Measurements from ENCODE around the gene PLIN1.

Gene PLIN1

GRCh38 chr15:89672221-89673164 lies 6.7 kb downstream of the PLIN1 start:
- no peak for DNase-seq (ENCODE audit: extremely low read depth in 1 of 2, low read depth in 1 of 2)

GRCh38 chr15:89671687-89672086 lies 7.5 kb downstream of the PLIN1 start:
- DNase-seq (ENCODE audit: extremely low read depth in 1 of 2, low read depth in 1 of 2), result no peak

GRCh38 chr15:89670971-89671560 lies 8.1 kb downstream of the PLIN1 start:
- DNase-seq (ENCODE audit: extremely low read depth in 1 of 2, low read depth in 1 of 2), result no peak

DNA sequence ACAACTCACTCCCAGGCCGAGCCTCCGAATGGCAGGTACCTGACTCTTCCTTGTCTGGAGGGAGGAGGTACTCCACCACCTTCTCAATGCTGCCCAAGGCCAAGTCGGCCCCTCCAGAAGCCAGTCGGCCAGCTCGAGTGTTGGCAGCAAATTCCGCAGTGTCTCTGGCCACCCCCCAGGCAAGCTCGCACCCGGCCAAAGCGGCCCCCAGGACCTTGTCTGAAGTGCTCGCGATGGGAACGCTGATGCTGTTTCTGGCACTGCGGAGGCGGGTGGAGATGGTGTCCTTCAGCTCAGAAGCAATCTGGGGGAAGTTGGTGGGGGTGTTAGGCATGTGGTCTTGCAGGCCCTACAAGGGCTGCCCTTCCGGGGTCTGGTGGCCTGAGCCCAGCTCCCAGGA lies 9.2 kb downstream of the PLIN1 start:
- DNase-seq (ENCODE audit: extremely low read depth in 1 of 2, low read depth in 1 of 2), result no peak

- DNase-seq (ENCODE audit: extremely low read depth in 1 of 2, low read depth in 1 of 2), result no peak
These were observed 9.8 kb downstream of the PLIN1 start for GRCh38 chr15:89669309-89669865.

DNA sequence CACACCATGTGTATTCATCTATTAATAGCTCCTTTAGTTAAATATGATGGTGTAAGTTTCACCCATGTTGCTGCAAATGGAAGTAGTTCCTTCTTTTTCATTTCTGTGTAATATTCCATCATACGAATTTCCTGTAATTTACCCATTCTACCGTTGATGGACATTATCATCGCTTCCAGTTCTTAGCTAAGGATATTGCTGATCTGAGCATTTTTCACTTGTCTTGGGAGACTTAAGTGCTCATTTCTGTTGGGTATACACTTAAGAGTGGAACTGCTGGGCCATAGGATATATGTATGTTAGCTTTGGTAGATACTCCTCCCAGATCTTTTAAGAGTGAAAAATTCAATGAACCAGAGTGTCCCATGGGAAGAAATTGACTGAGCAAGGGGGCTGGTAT lies 11.0 kb downstream of the PLIN1 start:
- no peak for DNase-seq (ENCODE audit: extremely low read depth in 1 of 2, low read depth in 1 of 2)

DNA sequence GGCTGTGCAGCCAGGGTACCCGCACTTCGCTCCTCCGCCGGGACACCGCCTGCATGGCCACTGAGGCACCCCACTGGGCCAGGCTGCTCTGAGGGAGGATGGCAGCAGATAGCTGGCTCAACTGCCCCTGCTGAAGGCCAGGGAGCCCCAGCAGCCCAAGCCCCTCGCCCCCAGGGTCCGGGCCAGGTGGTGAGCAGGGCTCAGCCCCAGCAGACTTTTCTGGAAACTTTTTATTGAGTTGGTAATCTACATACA lies 11.5 kb downstream of the PLIN1 start:
- no peak for DNase-seq (ENCODE audit: extremely low read depth in 1 of 2, low read depth in 1 of 2)

DNA sequence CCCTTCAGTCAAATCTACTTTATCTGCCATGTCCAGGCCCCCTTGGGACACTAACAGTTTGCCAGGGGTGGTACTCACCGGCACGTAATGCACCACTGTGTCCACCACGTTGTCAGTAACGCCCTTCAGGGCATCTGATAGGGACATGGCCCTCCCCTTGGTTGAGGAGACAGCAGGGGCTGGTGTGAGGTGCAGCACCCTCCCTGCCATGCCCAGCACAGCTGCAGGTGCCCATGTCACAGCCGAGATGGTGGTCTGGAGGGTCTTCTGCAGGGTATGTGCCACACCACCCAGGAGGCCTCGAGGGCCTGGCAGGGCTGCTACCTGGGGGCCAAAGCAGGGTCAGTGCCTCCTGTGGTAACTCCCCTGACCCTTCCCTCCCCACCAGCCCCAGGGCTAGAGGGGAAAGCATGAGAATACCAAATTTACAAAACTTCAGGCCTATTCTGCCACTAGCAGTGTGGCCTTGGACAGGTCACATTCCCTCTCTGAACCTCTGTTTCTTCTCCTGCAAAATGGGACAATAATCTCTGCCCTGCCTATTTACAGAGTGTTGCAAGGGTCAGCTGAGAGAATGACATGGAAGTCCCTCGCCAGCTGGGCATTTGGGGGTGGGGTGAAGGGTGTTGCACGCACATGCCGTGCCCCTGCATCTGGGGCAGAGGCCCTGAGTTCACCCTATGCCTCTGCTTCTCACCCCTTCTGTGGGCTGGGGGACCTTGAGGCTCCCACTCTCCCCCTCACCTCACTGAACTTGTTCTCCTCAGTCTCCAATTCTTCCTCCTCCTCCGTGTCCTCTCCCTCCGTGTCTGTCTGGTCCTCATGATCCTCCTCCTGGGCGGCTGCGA lies 12.1 kb downstream of the PLIN1 start:
- DNase-seq (ENCODE audit: extremely low read depth in 1 of 2, low read depth in 1 of 2), result no peak

DNA sequence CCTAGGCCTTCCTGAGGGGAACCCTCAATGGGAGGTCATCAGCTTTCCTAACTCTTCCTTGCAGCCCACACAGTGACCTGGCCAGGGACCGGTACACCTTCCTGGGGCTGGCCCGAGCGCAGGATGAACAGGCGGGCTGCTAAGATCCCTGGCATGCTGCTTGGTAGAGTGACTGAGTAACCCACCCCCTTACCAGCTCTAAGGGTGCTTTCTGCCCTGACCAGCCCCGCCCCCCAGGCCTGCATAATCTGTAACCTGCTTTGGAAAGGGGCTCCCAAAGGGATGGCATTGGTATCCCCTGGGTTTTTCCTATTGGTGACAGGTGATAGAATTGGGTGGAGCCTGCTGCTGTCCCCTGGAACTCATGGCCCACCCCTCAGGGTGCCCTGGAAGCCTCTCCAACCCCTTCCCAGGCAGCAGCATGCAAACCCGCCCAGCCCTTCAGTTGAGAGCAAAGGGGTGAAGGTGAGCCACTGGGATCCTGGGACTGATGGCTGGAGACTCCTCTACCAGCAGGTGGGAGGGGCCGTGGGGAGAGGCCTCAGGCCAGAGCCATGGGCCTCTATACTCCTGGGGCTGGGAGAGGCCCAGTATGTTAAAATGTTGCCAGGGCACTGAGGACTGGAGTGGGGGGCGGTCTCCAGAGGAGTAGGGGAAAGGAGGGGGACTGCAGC lies 12.8 kb downstream of the PLIN1 start:
- no peak for DNase-seq (ENCODE audit: extremely low read depth in 1 of 2, low read depth in 1 of 2)

- DNase-seq (ENCODE audit: extremely low read depth in 1 of 2, low read depth in 1 of 2), result no peak
These were observed 13.6 kb downstream of the PLIN1 start for GRCh38 chr15:89665449-89666181.

- no peak for DNase-seq (ENCODE audit: extremely low read depth in 1 of 2, low read depth in 1 of 2)
These were observed 14.5 kb downstream of the PLIN1 start for GRCh38 chr15:89664441-89665350.

DNA sequence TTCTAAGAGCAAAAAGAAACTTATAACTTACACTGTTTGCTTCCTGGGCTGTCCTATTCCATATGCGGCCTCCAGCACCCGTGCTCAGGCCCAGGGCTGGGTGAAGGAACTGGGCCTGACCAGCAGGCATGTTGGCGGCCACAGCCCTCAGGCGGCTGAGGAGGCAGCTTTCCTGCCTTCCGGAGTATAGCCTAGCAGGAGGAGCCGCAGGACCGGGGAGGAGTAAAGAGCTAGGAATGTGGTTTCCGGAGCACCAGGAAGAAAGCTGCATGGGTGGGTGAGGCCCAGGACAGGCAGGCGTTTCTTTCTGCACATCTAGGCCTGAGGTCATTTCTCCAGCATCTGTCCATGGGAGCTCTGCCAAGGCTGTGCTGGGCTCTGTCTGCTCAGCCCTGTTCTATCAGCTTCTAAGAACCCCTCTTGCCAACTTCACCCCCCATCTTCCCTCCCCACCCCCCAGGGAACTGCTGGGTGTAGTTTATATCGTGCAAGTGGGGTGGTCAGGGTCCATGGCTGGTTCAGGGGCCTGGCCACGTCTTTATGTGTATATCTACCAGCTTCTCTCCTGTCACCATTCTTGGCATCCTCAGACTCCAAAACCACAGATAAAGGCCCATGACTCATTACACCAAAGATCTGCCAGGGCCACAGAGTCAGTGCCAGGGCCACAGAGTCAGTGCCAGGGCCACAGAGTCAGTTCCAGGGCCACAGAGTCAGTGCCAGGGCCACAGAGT lies 16.1 kb downstream of the PLIN1 start:
- DNase-seq (ENCODE audit: extremely low read depth in 1 of 2, low read depth in 1 of 2), result no peak

DNA sequence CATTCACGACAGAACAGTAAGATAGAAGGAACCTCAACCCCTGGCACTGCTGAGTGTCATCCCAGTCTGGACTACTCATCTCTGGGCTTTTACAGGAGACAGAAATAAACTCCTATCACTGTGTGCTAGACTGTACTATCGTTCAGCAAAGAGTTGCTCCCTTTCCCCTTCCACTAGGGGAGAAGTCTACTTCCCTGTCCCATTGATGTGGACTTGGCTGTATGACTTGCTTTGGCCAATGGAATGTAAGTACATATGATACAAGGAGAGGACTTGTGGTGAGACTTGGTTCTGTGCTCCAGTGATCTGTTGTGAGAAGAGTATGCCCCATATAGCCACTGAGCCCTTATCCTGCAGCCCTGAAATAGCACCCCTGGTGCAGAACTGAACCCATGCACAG lies 18.6 kb downstream of the PLIN1 start:
- no peak for DNase-seq (ENCODE audit: extremely low read depth in 1 of 2, low read depth in 1 of 2)

GRCh38 chr15:89659295-89659694 lies 19.9 kb downstream of the PLIN1 start:
- DNase-seq (ENCODE audit: extremely low read depth in 1 of 2, low read depth in 1 of 2), result no peak

- DNase-seq (ENCODE audit: extremely low read depth in 1 of 2, low read depth in 1 of 2), result no peak
These were observed 21.4 kb downstream of the PLIN1 start for GRCh38 chr15:89657686-89658200.

GRCh38 chr15:89656116-89656815 lies 22.9 kb downstream of the PLIN1 start:
- no peak for DNase-seq (ENCODE audit: extremely low read depth in 1 of 2, low read depth in 1 of 2)

Data from stimulated activated CD8-positive, alpha-beta memory T cell treated with anti-CD3 and anti-CD28 coated beads, Interleukin-7, amount 100 ng/mL, for 48 hours (primary cell).